Endodermal cell (in vitro differentiated cells): Measurements from ENCODE around the gene ENG. TPM values are rescaled to one million over a fixed set of nuclear protein-coding genes. Genes with fewer than 3 reads are reported as not detected.

ENCODE experiments used
- DNase-seq: peaks from one replicate; pipeline ENCODE4 v3.0.0-alpha.2; 2017
- H3K27ac ChIP-seq: 2 replicates; pipeline ENCODE4 v1.5.1; 2013; ENCODE audit warnings: mild to moderate bottlenecking, low read depth, low read length, moderate library complexity
- H3K27me3 ChIP-seq: 2 replicates; pipeline ENCODE4 v1.6.1; 2013; ENCODE audit warnings: mild to moderate bottlenecking, low read length, moderate library complexity; ENCODE audit not compliant: insufficient read depth, control insufficient read depth, poor library complexity, severe bottlenecking
- H3K36me3 ChIP-seq: 2 replicates; pipeline ENCODE4 v1.7.0; 2013; ENCODE audit warnings: mild to moderate bottlenecking, low read length, moderate library complexity; ENCODE audit not compliant: control insufficient read depth, insufficient read depth
- H3K4me1 ChIP-seq: one replicate; pipeline ENCODE4 v1.7.0; 2013; ENCODE audit warnings: low read length; ENCODE audit not compliant: control insufficient read depth, insufficient read depth
- H3K4me3 ChIP-seq: 2 replicates; pipeline ENCODE4 v1.5.1; 2013; ENCODE audit warnings: mild to moderate bottlenecking, low read length, moderate library complexity
- H3K9ac ChIP-seq: 2 replicates; pipeline ENCODE4 v1.6.1; 2013; ENCODE audit warnings: mild to moderate bottlenecking, low read length, moderate library complexity; ENCODE audit not compliant: poor library complexity, severe bottlenecking; ENCODE audit errors: extremely low read depth
- H3K9me3 ChIP-seq: 2 replicates; pipeline ENCODE4 v1.6.1; 2013; ENCODE audit warnings: mild to moderate bottlenecking, low read length, moderate library complexity; ENCODE audit not compliant: control insufficient read depth
- H3K27ac Mint-ChIP-seq: 2 replicates; pipeline ENCODE4 v1.8.0; 2020; ENCODE audit warnings: mixed read lengths
- H3K27me3 Mint-ChIP-seq: 2 replicates; pipeline ENCODE4 v1.8.0; 2021; ENCODE audit warnings: mild to moderate bottlenecking, mixed read lengths; ENCODE audit not compliant: insufficient read depth
- H3K36me3 Mint-ChIP-seq: 2 replicates; pipeline ENCODE4 v1.8.0; 2020; ENCODE audit warnings: low read depth, mixed read lengths
- H3K4me1 Mint-ChIP-seq: 2 replicates; pipeline ENCODE4 v1.8.0; 2020; ENCODE audit warnings: mixed read lengths
- H3K4me3 Mint-ChIP-seq: 2 replicates; pipeline ENCODE4 v1.8.0; 2020; ENCODE audit warnings: mild to moderate bottlenecking, moderate library complexity, mixed read lengths
- H3K9me3 Mint-ChIP-seq: 2 replicates; pipeline ENCODE4 v1.8.0; 2020; ENCODE audit warnings: mild to moderate bottlenecking, mixed read lengths
- WGBS, 2 experiments: methylation state at CpG; one replicate each; pipeline versions ENCODE4 v1.1.5 to v1.1.7; 2013; ENCODE audit warnings: missing lambda C conversion rate in 2 of 2, mixed read lengths in 1 of 2; ENCODE audit not compliant: insufficient coverage in 1 of 2, insufficient read length in 1 of 2; 5-methylcytosine and 5-hydroxymethylcytosine counted together
- total RNA-seq, 2 donors: library from RNA; stranded (reverse); fragmentation: NEBNext Ultra II Directional in 1 of 2; extraction: Animal tissue kit (Norgen Biotek cat#: 25700) in 1 of 2; gene quantifications; 2 replicates in 1 of 2; 3 replicates in 1 of 2; pipeline ENCODE4 v1.2.1, GENCODE V29; 2021
- TF ChIP-seq, protein P1 (sequence below): fragments of 200-600 bp; sonication (generic); conservative IDR thresholded peaks from 2 replicates; pipeline ENCODE4 v1.5.0; 2021; ENCODE audit warnings: antibody characterized with exemption, mild to moderate bottlenecking

Gene ENG
- total RNA-seq, 2 donors from 2014 or later = 2.2 to 2.4 TPM

DNA sequence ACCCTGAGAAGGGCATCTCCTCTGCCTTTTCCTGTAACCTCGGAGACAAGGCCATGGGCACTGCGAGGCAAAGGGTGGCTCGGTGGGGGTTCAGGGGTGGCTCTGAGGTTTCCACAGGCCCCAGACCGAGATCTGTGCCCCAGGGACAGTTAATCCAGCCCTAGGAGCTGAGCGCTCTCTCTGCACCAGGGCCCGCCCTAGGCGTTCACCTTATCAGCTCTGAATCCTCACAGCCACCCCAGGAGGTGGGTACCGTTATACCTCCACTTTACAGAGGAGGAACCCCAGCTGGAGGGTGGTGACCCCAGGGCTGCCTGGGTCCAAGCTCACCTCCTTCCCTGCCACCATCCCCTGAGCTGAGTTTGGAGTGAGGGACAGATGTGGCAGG, 2.3 kb upstream of the ENG start:
- TF ChIP-seq, protein P1, sequence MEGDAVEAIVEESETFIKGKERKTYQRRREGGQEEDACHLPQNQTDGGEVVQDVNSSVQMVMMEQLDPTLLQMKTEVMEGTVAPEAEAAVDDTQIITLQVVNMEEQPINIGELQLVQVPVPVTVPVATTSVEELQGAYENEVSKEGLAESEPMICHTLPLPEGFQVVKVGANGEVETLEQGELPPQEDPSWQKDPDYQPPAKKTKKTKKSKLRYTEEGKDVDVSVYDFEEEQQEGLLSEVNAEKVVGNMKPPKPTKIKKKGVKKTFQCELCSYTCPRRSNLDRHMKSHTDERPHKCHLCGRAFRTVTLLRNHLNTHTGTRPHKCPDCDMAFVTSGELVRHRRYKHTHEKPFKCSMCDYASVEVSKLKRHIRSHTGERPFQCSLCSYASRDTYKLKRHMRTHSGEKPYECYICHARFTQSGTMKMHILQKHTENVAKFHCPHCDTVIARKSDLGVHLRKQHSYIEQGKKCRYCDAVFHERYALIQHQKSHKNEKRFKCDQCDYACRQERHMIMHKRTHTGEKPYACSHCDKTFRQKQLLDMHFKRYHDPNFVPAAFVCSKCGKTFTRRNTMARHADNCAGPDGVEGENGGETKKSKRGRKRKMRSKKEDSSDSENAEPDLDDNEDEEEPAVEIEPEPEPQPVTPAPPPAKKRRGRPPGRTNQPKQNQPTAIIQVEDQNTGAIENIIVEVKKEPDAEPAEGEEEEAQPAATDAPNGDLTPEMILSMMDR = no peak
- WGBS, 2 experiments = 85 to 92% methylated on average over 7 to 8 of the region's 8 CpGs
- peaks cover 14% of the 10 kb centered on the region for H3K4me1 Mint-ChIP-seq
- H3K27me3 ChIP-seq = no peaks in the 10 kb centered on the region
- no peak overlapping the region for H3K4me3 ChIP-seq
- no peaks in the 10 kb centered on the region for H3K36me3 ChIP-seq
- no peaks in the 10 kb centered on the region for H3K4me1 ChIP-seq
- no peaks in the 10 kb centered on the region for H3K36me3 Mint-ChIP-seq
- no peak for DNase-seq
- H3K9ac ChIP-seq = no peak overlapping the region
- no peak overlapping the region for H3K27ac Mint-ChIP-seq
- H3K27ac ChIP-seq = no peak overlapping the region
- H3K27me3 Mint-ChIP-seq = no peaks in the 10 kb centered on the region
- H3K4me3 Mint-ChIP-seq = no peak overlapping the region
- no peaks in the 10 kb centered on the region for H3K9me3 Mint-ChIP-seq
- H3K9me3 ChIP-seq = no peaks in the 10 kb centered on the region

DNA sequence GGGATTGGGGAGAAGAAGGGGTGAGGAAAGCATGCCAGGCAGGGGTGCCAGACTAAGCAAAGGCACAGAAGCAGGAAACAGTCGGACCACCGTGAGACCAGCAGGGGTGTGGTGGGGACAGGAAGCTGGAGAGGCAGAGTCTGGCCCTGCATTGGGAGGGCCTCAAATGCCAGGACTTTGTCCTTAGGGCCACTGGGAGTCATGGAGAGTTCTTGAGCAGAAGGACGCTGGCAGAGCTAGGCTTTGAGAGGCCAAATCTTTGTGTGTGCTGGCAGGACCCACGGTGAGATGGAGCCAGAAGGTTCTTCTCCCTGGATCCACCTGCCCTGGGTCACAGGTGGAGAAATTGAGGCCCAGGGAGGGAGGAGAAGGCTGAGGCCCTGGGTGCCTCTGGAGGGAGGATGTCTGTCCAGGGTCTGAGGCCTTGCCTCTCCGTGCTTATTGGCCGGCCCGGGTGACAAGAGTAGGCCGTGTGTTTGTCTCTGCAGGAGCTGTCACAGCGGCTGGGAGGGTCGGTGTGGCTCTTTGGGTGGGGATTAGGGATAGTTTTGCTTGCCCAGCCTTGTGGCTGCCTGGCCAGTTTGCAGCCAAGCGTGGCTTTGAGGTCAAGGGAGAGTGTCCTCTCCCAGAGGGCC, 1.8 kb upstream of the ENG start:
- Mint-ChIP-seq H3K4me1 (peaks cover 14% of the 10 kb centered on the region), H3K36me3 (no peaks in the 10 kb centered on the region), H3K9me3 (no peaks in the 10 kb centered on the region), H3K27me3 (no peaks in the 10 kb centered on the region), H3K4me3 (no peak overlapping the region), H3K27ac (peak overlapping the region; percentile 77)
- Histone ChIP-seq H3K27me3 (no peaks in the 10 kb centered on the region), H3K36me3 (no peaks in the 10 kb centered on the region), H3K4me3 (no peak overlapping the region), H3K27ac (no peak overlapping the region), H3K4me1 (no peaks in the 10 kb centered on the region), H3K9me3 (no peaks in the 10 kb centered on the region), H3K9ac (no peak overlapping the region)
- no peak for DNase-seq
- TF ChIP-seq, protein P1 = no peak
- WGBS, 2 experiments = 84% methylated on average over 5 to 11 of the region's 11 CpGs

DNA sequence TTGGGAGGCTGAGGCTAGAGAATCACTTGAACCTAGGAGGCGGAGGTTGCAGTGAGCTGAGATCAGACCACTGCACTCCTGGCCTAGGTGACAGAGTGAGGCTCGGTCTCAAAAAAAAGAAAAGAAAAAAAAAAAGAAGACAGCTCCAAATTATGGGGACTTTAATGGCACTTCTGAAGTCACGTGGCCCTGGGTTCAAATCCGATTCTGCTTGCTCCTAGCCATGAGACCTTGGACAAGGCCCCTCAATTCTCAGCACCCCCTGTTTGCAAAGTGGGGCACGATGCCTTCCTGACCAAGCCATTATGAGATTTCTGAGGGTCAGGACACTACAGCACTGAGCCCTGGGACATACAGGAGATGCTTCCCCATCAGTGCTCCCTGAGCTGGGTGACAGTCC, 1.1 kb upstream of the ENG start:
- H3K4me3 ChIP-seq = no peak overlapping the region
- Mint-ChIP-seq H3K4me1 (peaks cover 14% of the 10 kb centered on the region), H3K9me3 (no peaks in the 10 kb centered on the region), H3K4me3 (no peak overlapping the region), H3K27me3 (no peaks in the 10 kb centered on the region), H3K27ac (peak overlapping the region; percentile 77), H3K36me3 (no peaks in the 10 kb centered on the region)
- no peaks in the 10 kb centered on the region for H3K9me3 ChIP-seq
- H3K27me3 ChIP-seq = no peaks in the 10 kb centered on the region
- TF ChIP-seq, protein P1 = no peak
- WGBS, 2 experiments = 92% methylated on average over 4 to 5 of the region's 5 CpGs
- DNase-seq = no peak
- H3K36me3 ChIP-seq = no peaks in the 10 kb centered on the region
- no peak overlapping the region for H3K27ac ChIP-seq
- H3K9ac ChIP-seq = no peak overlapping the region
- H3K4me1 ChIP-seq = no peaks in the 10 kb centered on the region
